Choroid plexus epithelial cell (primary cell): ENCODE data around the gene KIF13A.
"Not testable (repeated sequence)": the region's sequence is repeated elsewhere in the genome, so short reads cannot be mapped to it uniquely, and the experiment has no call there.

Experiments
- DNase-seq: peaks from one replicate; pipeline ENCODE4 v3.0.0-alpha.2; 2010; ENCODE audit warnings: low read depth
- H3K4me3 ChIP-seq: 2 replicates; pipeline ENCODE4 v1.5.1; 2011; ENCODE audit warnings: low read depth, mild to moderate bottlenecking, control low read depth, low read length, moderate library complexity
- CTCF ChIP-seq: conservative IDR thresholded peaks from 2 replicates; pipeline ENCODE4 v1.5.1; 2011; ENCODE audit warnings: low read depth, mild to moderate bottlenecking, control low read depth, inconsistent platforms, low read length, moderate library complexity

KIF13A gene

GRCh38 chr6:18016698-18017097, 29.3 kb upstream of the KIF13A start:
- H3K4me3 ChIP-seq, result no peak overlapping the region
- TF ChIP-seq CTCF, result no peak
- DNase-seq, result no peak

- H3K4me3 ChIP-seq, result no peak overlapping the region
These were observed 28.7 kb upstream of the KIF13A start for GRCh38 chr6:18016133-18016532.

GRCh38 chr6:18011287-18011686, 23.9 kb upstream of the KIF13A start:
- DNase-seq, result no peak
- no peak overlapping the region for H3K4me3 ChIP-seq
- TF ChIP-seq CTCF, result no peak

More at GRCh38 chr6:18016133-18016532, 28.7 kb upstream of the KIF13A start:
- TF ChIP-seq CTCF, result no peak
- DNase-seq, result no peak

- not testable (repeated sequence) for DNase-seq, H3K4me3 ChIP-seq
These were observed 23.1 kb upstream of the KIF13A start for GRCh38 chr6:18010540-18010939.

DNA sequence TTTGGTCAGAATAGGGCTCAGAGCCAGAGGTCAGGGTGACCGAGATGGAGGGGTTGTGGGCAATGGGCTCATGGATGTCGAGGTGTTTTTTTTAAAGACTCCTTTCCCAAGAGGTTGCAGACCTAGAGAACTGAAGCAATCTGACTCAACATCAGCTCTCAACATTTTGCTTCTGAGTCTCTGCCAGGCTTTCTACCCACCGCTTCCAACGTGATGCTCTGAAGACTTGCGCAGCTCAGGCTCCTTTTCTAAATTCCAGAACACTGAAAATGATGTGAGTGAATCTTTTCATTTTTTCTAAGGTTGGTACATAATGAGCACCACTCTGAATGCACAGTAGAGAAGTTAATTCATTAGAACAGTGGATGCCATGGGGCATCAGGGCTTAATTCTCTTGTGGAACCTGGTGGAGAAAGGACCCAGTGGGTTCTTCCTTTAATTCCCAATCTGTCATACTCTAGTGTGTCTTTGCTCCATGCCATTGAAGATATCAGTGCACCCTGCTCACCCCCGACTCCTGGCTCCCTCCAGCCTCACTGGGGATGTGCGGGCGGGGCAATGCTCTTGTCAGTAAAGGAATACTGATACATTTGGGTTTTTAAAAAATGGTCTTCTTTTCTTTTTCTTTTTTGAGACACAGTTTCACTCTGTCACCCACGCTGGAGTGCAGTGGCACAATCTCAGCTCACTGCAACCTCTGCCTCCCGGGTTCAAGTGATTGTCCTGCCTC, 17.0 kb upstream of the KIF13A start:
- no peak for TF ChIP-seq CTCF

DNA sequence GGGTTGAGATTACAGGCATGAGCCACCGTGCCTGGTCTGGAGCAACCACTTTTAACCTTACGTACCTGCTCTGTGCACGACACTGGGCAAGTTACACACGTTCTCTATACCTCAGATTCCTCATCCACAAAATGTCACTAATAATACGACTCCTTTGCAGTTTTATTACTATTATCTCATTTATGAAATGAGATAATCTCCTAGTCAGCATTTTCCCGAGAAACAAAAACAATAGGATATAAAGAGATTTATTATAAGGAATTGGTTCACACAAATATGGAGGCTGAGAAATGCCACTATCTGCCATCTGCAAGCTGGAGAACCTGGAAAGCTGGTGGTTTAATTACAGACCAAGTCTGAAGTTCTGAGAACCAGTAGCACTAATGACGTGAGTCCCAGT, 12.0 kb upstream of the KIF13A start:
- no peak overlapping the region for H3K4me3 ChIP-seq
- DNase-seq, result no peak
- no peak for TF ChIP-seq CTCF

More for the DNA sequence above, 17.0 kb upstream of the KIF13A start:
- H3K4me3 ChIP-seq, result no peak overlapping the region
- DNase-seq, result no peak

DNA sequence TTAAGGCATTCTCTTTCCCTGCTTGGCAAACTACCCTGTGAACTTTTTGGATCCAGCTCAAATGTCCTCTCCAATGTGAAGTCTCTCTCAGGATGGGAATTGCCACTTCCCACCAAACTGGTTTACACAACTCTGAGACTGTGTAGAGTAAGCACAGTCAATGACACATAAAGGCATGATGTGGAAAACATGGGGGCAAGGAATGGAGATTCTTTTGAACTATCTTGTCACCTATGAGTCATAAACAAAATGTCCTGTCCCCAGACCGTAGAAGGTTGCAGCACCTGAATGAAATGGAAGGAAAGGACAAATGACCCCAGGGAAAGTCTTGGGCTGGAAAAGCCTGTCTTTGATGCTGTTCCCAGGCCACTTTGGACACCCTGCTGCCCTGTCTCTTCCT, 11.0 kb upstream of the KIF13A start:
- H3K4me3 ChIP-seq, result no peak overlapping the region
- TF ChIP-seq CTCF, result no peak
- DNase-seq, result no peak
